Ishikawa (cell line): Measurements from ENCODE around the gene ATP8B2.

Experiments
- CEBPB ChIP-seq: IDR thresholded peaks from 2 replicates; pipeline ENCODE4 v1.6.1; 2012
- CREB1 ChIP-seq: IDR thresholded peaks from 2 replicates; pipeline ENCODE4 v1.6.1; 2012; ENCODE audit warnings: low read depth
- EGR1 ChIP-seq: IDR thresholded peaks from 2 replicates; pipeline ENCODE4 v1.6.1; 2012
- EP300 ChIP-seq: IDR thresholded peaks from 2 replicates; pipeline ENCODE4 v1.6.1; 2012; ENCODE audit warnings: borderline replicate concordance
- FOXM1 ChIP-seq: IDR thresholded peaks from 2 replicates; pipeline ENCODE4 v1.6.1; 2012; ENCODE audit warnings: low read depth, borderline replicate concordance
- TAF1 ChIP-seq: IDR thresholded peaks from 2 replicates; pipeline ENCODE4 v1.6.1; 2012; ENCODE audit warnings: low read depth, mild to moderate bottlenecking
- TCF12 ChIP-seq: IDR thresholded peaks from 2 replicates; pipeline ENCODE4 v1.6.1; 2012; ENCODE audit warnings: low read depth
- TEAD4 ChIP-seq: IDR thresholded peaks from 2 replicates; pipeline ENCODE4 v1.6.1; 2012
- YY1 ChIP-seq: IDR thresholded peaks from 2 replicates; pipeline ENCODE4 v1.6.1; 2012; ENCODE audit warnings: low read depth
- TF ChIP-seq, protein P1 (sequence below): IDR thresholded peaks from 2 replicates; pipeline ENCODE4 v1.6.1; 2012; ENCODE audit warnings: low read depth, mild to moderate bottlenecking
- TF ChIP-seq, protein P2 (sequence below): IDR thresholded peaks from 2 replicates; pipeline ENCODE4 v1.6.1; 2012
- TF ChIP-seq, protein P3 (sequence below): IDR thresholded peaks from 2 replicates; pipeline ENCODE4 v1.6.1; 2012

DNA sequence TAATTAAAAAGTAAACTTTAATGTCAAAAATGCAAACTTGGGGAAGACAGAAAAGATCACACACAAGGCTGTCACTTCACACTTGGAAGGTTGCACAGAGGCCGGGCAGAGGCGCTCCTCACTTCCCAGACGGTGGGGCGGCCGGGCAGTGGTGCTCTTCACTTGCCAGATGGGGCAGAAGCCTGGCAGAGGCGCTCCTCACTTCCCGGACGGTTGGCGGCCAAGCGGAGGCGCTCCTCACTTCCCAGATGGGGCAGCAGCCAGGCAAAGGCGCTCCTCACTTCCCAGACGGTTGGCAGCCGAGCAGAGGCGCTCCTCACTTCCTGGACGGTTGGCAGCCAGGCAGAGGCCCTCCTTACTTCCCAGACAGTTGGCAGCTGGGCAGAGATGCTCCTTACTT, 54.0 kb downstream of the ATP8B2 start:
- TF ChIP-seq YY1 (no peak), TCF12 (no peak), EGR1 (no peak), TAF1 (no peak), EP300 (no peak), FOXM1 (no peak), CREB1 (no peak), CEBPB (no peak), TEAD4 (no peak)
- TF ChIP-seq, protein P1, sequence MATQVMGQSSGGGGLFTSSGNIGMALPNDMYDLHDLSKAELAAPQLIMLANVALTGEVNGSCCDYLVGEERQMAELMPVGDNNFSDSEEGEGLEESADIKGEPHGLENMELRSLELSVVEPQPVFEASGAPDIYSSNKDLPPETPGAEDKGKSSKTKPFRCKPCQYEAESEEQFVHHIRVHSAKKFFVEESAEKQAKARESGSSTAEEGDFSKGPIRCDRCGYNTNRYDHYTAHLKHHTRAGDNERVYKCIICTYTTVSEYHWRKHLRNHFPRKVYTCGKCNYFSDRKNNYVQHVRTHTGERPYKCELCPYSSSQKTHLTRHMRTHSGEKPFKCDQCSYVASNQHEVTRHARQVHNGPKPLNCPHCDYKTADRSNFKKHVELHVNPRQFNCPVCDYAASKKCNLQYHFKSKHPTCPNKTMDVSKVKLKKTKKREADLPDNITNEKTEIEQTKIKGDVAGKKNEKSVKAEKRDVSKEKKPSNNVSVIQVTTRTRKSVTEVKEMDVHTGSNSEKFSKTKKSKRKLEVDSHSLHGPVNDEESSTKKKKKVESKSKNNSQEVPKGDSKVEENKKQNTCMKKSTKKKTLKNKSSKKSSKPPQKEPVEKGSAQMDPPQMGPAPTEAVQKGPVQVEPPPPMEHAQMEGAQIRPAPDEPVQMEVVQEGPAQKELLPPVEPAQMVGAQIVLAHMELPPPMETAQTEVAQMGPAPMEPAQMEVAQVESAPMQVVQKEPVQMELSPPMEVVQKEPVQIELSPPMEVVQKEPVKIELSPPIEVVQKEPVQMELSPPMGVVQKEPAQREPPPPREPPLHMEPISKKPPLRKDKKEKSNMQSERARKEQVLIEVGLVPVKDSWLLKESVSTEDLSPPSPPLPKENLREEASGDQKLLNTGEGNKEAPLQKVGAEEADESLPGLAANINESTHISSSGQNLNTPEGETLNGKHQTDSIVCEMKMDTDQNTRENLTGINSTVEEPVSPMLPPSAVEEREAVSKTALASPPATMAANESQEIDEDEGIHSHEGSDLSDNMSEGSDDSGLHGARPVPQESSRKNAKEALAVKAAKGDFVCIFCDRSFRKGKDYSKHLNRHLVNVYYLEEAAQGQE, result no peak
- TF ChIP-seq, protein P2, sequence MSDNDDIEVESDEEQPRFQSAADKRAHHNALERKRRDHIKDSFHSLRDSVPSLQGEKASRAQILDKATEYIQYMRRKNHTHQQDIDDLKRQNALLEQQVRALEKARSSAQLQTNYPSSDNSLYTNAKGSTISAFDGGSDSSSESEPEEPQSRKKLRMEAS, result no peak
- TF ChIP-seq, protein P3, sequence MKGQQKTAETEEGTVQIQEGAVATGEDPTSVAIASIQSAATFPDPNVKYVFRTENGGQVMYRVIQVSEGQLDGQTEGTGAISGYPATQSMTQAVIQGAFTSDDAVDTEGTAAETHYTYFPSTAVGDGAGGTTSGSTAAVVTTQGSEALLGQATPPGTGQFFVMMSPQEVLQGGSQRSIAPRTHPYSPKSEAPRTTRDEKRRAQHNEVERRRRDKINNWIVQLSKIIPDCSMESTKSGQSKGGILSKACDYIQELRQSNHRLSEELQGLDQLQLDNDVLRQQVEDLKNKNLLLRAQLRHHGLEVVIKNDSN, result no peak
